Measurements from ENCODE around the gene C11orf42.

Gene C11orf42

GRCh38 chr11:6196396-6196795 lies 9.0 kb upstream of the C11orf42 start:
- no peak for TF ChIP-seq CTCF (IDR thresholded peaks at IDR 0.05; ENCODE audit: low read depth, low read length, missing control alignments)
- no peak overlapping the region for H3K4me3 ChIP-seq (replicated peaks; ENCODE audit: low read depth, low read length)
- DNase-seq (ENCODE audit: extremely low read depth, low read depth) = no peak

- no peak for DNase-seq (ENCODE audit: extremely low read depth, low read depth)
- no peak for TF ChIP-seq CTCF (IDR thresholded peaks at IDR 0.05; ENCODE audit: low read depth, low read length, missing control alignments)
Observed at GRCh38 chr11:6197466-6198200, 7.7 kb upstream of the C11orf42 start.

GRCh38 chr11:6199174-6199810 lies 6.1 kb upstream of the C11orf42 start, which contains the start of gene OR52W1:
Gene OR52W1, plus strand, starts transcription at chr11:6199224. Its CDS starts 0 bp downstream, at chr11:6199224.
- DNase-seq (ENCODE audit: extremely low read depth, low read depth) = no peak
- H3K4me3 ChIP-seq (replicated peaks; ENCODE audit: low read depth, low read length) = no peak within 1 kb of the TSS
- no peak for TF ChIP-seq CTCF (IDR thresholded peaks at IDR 0.05; ENCODE audit: low read depth, low read length, missing control alignments)

More at GRCh38 chr11:6197466-6198200, 7.7 kb upstream of the C11orf42 start:
- no peak overlapping the region for H3K4me3 ChIP-seq (replicated peaks; ENCODE audit: low read depth, low read length)

GRCh38 chr11:6200975-6201374 lies 4.4 kb upstream of the C11orf42 start:
- DNase-seq (ENCODE audit: extremely low read depth, low read depth) = no peak
- no peak for TF ChIP-seq CTCF (IDR thresholded peaks at IDR 0.05; ENCODE audit: low read depth, low read length, missing control alignments)
- H3K4me3 ChIP-seq (replicated peaks; ENCODE audit: low read depth, low read length) = no peak overlapping the region

- no peak for DNase-seq (ENCODE audit: extremely low read depth, low read depth)
- TF ChIP-seq CTCF (IDR thresholded peaks at IDR 0.05; ENCODE audit: low read depth, low read length, missing control alignments) = no peak
- no peak overlapping the region for H3K4me3 ChIP-seq (replicated peaks; ENCODE audit: low read depth, low read length)
Observed at GRCh38 chr11:6201481-6201880, 3.9 kb upstream of the C11orf42 start.

GRCh38 chr11:6202041-6202440 lies 3.3 kb upstream of the C11orf42 start:
- TF ChIP-seq CTCF (IDR thresholded peaks at IDR 0.05; ENCODE audit: low read depth, low read length, missing control alignments) = no peak
- no peak overlapping the region for H3K4me3 ChIP-seq (replicated peaks; ENCODE audit: low read depth, low read length)
- DNase-seq (ENCODE audit: extremely low read depth, low read depth) = no peak
